HG03175 (cell line): Measurements from ENCODE around the gene PADI4.

Experiments
- ATAC-seq: cut with Tn5 transposase; IDR thresholded peaks from one replicate; pipeline ENCODE4 v1.9.1; 2021; ENCODE audit warnings: mild to moderate bottlenecking, moderate library complexity; ENCODE audit not compliant: unreplicated experiment

Gene PADI4, protein sequence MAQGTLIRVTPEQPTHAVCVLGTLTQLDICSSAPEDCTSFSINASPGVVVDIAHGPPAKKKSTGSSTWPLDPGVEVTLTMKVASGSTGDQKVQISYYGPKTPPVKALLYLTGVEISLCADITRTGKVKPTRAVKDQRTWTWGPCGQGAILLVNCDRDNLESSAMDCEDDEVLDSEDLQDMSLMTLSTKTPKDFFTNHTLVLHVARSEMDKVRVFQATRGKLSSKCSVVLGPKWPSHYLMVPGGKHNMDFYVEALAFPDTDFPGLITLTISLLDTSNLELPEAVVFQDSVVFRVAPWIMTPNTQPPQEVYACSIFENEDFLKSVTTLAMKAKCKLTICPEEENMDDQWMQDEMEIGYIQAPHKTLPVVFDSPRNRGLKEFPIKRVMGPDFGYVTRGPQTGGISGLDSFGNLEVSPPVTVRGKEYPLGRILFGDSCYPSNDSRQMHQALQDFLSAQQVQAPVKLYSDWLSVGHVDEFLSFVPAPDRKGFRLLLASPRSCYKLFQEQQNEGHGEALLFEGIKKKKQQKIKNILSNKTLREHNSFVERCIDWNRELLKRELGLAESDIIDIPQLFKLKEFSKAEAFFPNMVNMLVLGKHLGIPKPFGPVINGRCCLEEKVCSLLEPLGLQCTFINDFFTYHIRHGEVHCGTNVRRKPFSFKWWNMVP

DNA sequence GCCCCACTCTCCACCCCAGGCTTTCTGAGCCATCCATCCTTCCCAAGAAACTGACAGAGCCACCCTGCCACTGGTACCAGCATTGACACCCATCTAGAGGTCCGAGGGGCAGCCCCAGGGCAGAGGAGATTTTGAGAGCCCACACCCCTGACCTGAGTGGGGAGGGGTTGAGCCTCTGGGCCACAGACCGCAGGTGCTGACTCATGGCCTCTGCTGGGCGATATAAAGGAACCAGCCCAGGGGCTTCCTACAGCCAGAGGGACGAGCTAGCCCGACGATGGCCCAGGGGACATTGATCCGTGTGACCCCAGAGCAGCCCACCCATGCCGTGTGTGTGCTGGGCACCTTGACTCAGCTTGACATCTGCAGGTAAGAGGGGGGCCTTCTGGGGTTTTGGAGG lies at the start of gene PADI4:
Gene PADI4, plus strand, starts transcription at position 252 of the 400 bp plus-strand sequence. Its CDS starts 26 bp downstream, at position 278.
- ATAC-seq: no peak

DNA sequence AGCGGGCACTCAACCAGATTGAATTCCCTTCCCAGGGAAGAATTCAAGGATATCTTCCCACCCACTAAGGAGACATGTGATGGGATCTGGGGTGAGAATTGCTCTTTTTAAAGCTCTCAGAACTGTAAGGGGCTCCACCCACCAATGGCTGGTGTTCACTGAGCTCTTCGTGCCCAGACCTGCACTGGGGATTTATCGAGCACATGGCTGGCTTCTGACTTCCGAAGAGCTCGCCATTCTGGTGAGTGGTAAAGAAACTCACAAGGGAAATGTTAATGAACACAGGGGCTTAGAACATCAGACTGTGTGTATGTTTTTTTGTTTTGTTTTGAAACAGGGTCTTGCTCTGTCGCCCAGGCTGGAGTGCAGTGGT lies 49.3 kb upstream of the PADI4 start:
- ATAC-seq: no peak

DNA sequence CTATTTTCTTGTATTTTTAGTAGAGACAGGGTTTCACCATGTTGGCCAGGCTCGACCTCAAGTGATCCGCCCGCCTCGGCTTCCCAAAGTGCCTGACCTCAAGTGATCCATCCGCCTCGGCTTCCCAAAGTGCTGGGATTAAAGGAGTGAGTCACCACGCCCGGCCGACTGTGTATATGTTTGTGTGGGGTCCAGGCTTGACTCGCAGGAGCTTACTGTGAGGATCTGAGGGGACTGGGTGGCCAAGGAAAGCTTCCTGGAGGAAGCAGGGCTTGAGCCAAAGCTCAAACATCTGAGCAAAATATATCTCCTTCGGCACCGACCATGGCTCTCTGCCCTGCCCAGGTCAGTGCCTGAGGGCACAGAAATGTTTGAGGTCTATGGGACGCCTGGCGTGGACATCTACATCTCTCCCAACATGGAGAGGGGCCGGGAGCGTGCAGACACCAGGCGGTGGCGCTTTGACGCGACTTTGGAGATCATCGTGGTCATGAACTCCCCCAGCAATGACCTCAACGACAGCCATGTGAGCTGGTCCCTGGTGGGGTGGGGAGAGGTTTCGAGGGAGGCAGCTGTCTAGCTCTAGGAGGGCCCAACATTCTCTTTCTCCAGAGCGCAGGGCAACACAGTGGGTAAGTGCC lies 48.6 kb upstream of the PADI4 start:
- ATAC-seq: no peak

DNA sequence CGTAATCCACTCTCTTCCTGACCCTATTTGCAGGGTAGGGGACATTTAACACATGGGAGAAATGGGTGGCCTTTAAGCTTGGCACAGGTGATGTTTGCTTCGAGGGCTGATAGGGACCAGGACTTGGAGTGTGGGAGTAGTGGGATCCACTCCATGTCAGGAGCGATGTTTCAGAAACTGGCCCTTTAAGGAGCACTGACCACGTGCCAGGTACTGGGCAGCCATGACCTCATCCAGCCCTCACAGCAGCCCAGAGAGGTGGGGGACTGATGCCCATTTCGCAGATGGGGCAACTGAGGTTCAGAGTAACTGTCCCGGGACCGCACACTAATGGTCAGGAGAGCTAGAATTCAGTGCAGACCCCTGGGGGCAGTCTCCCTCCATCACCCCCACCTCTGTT lies 47.7 kb upstream of the PADI4 start:
- no peak for ATAC-seq

DNA sequence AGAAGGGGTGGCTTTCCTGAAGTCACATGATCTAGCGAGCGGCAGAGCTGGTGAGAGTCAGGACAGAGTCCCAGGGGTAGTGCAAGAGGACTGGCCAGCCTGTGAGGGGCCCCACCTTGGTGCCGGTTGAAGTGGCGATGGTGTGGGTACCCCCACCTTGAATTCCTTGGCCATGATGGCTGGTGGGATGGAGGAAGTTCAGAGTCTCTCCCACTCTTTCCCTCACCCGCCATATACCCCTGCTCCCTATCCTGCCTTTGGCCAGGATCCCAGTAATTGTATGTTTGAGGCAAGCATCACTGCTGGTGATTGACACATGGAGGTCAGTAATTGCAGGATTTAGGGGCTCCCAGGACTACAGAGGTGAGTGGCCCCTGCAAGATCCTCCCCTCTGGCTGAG lies 47.3 kb upstream of the PADI4 start:
- ATAC-seq: no peak

DNA sequence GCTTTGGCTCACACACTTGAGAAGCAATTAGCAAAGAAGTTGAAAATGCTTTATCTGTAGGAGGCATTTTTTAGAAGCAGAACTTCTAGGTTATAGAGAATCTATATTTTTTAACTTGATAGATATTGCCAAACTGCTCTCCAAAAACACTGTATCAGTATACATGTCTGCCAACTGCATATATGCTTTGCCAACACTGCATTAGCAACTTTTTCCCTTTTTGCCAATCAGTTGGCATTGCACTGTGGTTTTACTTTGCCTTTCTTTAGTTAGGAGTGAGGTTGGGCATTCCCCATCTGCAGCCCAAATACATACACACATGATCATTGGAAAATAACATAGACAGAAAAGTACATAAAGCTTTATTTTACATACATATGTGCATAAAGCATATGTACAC lies 44.1 kb upstream of the PADI4 start:
- ATAC-seq: no peak

DNA sequence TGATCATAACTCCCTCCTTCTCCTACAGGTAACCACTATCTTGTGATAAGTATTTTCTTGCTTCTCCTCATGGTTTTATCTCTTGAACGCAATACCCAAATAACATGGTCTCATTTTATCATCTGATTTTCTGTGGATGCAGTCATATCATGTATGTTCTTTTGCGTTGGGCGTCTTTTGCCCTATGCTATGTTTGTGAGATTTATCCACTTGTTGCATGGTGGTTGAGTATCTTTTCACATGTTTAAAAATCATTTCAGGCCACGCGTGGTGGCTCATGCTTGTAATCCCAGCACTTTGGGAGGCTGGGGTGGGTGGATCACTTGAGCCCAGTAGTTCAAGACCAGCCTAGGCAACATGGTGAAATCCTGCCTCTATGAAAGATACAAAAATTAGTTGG lies 43.5 kb upstream of the PADI4 start:
- ATAC-seq: no peak

DNA sequence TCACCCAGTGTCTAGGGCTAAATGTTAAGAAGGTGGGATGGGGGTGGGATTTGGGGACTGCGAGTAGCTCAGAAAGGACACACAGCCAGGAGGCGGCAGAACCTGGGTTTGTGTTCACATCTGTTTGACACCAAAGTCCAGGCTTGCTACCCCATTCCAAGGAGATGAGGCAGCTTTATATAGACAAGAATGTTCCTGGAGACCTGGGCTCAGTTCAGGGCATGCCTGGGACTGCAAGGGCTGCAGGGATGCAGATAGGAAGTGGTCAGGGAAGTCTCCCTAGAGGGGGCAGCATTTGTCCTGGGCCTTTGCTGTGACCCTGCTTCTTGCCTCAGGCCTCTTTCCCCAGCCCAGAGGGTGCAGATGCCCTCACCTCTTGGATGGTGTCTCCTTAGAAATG lies 42.8 kb upstream of the PADI4 start:
- no peak for ATAC-seq

DNA sequence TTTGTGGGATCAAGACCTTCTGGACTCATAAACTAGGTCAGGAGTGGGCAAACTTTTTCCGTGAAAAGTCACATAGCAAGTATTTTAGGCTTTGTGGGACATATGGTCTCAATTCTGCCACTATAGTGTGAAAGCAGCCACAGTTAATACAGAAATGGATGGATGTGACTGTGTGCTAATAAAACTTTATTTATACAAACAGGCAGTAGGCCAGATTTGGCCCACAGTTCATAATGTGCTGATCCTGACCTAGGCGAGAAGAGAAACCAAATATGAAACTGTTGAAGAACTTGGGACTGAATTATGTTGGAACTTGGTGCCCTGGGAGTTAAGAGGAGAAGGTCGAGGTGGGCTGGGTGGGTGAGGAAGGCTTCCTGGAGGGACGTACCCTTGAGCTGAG lies 42.0 kb upstream of the PADI4 start:
- ATAC-seq: no peak

DNA sequence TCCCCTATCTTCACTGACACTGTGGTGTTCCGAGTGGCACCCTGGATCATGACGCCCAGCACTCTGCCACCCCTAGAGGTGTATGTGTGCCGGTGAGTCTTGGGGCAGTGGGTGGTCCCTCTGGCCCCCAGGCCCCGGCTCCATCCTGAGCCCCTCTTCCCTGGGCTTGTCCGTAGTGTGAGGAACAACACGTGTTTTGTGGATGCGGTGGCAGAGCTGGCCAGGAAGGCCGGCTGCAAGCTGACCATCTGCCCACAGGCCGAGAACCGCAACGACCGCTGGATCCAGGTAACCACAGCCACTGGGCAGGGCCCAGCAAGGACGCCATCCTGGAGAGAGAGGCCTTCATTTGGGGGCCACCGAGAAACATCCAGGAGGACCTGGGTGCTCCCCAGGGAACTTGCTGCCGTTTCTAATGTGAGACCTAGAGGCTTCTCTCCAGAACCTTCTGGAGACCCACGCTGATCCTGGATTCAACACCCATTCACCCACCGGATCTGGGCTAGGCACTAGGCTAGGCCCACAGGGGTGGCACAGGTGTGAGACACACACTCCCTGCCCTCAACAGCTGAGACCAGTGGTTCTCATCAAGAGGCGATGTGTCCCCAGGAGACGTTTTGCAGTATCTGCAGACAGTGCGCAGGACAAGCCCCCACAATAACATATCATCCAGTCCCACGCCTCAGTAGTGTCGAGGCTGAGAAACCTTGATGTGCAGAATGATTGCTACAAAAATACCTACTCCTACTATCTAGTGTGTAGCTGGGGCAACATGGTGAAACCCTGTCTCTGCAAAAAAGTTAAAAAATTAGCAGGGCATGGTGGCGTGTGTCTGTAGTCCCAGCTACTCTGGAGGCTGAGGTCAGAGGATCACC lies 36.9 kb upstream of the PADI4 start:
- ATAC-seq: no peak

DNA sequence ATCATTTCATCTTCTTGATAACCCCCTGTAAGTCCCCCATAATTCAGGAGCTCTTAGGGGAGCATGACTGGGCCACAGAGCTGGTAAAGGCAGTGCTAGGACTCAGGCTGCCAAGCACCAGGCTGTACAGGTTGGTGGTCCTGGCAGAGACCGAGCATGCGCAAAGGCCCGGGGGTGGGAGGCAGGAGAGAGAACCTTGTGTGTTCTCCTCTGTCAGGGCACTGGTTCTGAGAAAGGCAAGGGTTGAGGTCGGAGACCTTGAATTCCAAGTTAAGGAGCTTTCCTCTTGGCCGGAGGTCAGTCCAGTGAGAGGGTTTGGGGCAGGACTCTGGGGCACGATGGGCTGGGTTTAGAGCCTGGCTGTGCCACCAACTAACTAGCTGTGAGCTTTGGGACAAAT lies 35.9 kb upstream of the PADI4 start:
- ATAC-seq: no peak

DNA sequence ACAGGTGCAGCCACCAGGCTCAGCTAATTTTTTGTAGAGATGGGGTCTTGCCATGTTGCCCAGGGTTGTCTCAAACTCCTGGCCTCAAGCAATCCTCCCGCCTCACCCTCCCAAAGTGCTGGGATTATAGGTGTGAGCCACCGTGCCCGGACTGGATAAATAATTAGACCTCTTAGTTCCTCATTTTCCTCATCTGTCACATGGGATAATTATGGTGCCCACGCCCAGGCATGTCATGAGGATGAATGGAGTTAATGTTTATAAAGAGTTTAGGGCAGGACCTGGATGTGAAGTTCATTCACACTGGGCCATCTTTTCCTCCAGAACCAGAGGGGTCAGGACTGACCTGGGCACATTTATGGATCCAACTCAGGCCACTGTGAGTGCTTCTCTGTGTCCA lies 35.4 kb upstream of the PADI4 start:
- no peak for ATAC-seq

DNA sequence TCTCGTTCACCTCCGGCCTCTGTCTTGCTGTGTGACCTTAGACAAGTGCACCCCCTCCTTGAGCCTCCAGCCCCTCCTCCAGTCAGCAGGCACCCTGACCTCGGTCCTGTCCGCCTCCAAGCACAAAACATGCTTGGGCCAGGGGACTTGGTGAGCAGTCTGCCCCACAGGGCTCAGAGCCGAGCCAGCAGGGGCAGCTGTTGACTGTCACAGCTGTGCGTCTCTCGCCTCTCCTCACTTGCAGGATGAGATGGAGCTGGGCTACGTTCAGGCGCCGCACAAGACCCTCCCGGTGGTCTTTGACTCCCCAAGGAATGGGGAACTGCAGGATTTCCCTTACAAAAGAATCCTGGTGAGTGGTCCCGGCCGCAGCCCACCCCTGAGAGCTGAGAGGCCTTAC lies 34.9 kb upstream of the PADI4 start:
- ATAC-seq: no peak

DNA sequence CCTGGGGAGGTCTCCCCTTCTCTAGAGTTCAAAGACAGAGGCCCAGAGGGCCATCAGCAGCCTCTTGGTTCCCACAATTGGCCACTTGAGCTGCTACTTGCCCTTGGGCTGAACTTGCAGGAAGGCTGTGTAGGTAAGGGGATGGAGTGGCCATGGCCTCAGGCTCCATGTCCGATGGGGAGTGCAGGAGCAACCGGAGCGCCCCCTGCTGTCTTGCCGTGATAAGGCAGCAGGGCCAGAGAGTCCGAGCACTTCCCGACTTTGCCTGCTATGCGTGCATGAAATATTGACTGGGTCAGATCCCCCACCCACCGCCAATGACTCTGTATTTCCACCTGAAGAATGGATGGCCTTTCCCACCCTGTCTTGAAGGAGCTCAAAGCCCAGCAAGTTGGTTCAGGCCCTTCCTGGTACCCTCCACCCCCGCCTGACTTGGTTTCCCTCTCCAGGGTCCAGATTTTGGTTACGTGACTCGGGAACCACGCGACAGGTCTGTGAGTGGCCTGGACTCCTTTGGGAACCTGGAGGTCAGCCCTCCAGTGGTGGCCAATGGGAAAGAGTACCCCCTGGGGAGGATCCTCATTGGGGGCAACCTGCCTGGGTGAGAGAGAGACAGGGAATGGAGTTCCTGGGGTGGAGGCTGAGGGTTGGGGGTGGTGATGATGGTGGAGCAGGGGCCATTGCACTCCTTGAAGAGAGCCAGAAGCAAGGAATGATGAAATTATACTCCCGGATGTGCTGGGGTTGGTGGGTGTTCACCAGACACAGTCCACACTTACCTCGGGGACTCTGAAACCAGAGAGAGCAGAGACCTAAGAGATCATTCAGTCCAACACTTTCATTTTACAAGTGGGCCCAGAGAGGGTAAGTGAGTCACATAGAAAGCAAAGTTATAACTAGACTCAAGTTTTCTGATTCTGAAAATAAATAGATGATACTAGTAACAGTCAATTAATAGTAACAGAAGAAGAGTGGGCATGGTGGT lies 33.5 kb upstream of the PADI4 start:
- ATAC-seq: no peak

DNA sequence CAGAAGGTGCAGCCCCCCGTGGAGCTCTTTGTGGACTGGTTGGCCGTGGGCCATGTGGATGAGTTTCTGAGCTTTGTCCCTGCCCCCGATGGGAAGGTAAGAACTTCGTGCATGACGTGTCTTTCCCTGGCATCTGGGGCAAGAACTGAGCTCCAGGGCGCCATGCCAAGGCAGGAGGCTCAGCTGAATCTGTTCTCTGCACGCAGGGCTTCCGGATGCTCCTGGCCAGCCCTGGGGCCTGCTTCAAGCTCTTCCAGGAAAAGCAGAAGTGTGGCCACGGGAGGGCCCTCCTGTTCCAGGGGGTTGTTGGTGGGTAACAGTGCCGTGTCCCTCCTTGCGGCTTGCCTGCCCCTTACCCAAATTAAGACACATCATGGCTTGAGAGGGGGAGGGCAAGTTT lies 31.4 kb upstream of the PADI4 start:
- no peak for ATAC-seq

DNA sequence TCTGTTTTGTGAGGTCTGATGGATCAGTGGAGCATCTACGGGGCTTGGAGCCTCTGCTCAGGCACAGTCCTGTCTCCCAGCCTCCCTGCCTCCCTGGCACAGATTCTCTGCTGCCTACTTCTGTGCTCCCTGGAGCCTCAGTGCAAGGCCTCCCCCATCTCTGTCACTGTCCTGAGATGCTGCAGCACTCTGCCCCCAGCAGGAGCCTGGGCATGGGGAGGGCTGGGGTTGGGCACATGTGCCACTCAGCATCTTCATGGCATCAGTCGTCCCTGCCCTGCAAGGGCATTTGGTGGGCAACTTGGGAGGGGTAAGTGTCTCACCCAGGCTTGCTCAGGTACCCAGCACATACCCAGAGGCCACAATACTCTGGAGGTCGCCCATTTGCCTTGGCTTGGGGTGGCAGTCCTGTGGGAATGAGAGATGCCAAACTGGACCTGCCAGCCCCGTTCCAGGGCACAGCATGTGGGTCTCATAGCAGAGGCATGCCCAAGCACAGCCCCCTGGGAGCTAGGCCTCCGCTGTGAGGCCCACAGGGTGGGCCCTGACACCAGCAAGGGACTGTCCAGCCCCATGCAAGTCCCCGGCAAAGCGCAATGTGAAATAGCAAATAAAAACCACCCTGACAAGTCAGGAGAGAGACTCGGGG lies 30.4 kb upstream of the PADI4 start:
- ATAC-seq: no peak

DNA sequence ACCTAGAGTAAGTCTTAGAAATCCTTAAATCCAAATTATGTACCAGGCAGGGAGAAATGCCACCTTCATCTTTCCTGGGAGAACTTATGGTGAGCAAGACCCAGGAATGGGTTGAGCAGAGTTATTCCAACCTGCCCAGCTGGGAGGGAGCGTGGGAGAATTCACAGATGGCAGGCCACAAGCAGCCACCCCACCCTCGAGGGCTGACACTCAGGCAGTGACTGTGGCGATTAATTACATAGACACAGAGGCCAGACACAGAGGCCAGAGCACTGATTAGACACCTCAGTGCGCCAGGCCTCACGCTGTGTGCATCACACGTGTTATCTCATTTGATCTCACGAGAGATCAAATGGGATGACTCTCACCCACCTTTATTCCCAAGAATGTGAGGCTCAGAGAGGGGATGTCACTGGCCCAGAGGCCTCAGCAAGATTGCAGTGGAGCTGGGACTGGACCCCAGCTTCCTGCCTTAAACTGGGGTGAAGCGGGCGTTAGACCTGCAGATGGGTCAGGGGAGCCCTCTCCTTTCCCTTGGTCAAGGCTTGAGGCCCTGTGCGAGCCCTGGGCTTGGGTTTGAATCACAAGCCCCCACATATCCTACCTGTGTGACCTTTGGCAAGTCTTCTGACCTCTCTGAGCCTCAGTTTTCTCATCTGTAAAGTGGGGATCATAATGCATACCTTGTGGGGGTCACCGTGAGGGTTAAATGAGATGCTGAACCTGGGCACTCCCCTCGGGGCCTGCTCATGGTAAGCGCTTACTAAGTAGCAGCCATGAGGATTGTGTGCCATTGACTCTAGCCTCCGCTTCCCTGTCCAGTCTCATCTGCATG lies 28.8 kb upstream of the PADI4 start:
- ATAC-seq: no peak

DNA sequence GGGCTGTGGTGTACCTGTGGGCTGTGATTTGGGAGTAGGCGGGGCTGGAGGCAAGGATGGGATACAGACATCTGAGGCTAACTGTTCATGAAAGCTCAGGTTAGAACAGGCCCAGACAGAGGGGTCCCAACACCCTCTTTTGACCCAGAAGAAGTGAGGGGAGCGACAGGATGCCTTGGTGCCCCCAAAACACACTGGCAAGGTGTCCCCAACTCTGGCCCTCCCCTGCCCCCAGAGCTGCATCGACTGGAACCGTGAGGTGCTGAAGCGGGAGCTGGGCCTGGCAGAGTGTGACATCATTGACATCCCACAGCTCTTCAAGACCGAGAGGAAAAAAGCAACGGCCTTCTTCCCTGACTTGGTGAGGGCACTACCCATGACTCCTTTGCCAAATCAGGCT lies 27.6 kb upstream of the PADI4 start:
- no peak for ATAC-seq

DNA sequence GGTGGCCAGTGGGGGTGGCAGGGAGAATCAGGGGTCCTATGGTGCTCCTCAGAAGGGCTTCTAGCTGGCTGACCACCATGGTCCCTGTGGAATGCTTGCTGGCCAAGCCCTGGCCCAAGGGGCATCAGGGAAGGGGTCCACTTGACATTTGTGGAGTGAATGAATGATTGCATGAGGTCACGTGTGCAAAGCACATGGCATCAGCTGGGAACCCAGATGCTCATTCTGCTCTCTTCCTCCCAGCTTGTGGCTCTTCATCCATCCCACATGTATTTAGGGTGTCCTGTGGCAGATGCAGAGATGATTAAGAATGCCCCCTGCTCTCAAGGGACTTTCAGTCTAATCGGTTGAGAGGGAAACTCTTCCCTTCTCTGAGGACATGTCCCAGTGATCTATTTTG lies 27.1 kb upstream of the PADI4 start:
- ATAC-seq: no peak
